Measurements from ENCODE around the gene LRRC8D.
"Not testable (repeated sequence)": the region's sequence is repeated elsewhere in the genome, so short reads cannot be mapped to it uniquely, and the experiment has no call there.

The LRRC8D gene

DNA sequence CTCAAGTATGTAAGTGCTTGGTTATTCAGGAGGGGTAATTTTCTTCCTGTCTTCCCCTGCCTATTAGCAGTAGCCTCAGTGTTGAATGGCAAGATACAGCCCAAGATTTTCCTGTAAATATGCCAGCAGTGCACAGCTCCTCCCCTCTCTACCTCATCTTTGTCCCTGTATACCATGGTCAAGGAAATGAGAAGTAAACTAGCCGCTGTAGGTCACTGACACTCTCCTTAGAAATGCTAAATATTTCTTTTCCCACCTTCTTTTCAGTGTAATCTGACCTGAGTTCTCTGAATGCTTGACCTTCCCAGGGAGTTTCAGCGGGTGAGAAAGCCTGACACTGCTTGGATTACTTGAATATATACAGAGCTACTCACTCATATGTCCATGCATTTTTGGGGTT, 89.9 kb downstream of the LRRC8D start:
- Histone ChIP-seq H3K27ac (ENCODE audit: low read length) (no peak overlapping the region), H3K4me3 (ENCODE audit: low read depth in 1 of 2, low read length in 2 of 2) (no peak overlapping the region), H3K27me3 (ENCODE audit: low read depth, low read length) (no peaks in the 10 kb centered on the region), H3K9me3 (ENCODE audit: control insufficient read depth in 1 of 2, low read length in 2 of 2) (no peaks in the 10 kb centered on the region), H3K4me1 (ENCODE audit: control insufficient read depth in 1 of 2, insufficient read depth in 2 of 2, low read length in 2 of 2) (peaks cover 5 to 6% of the 10 kb centered on the region in 2 donors), H3K36me3 (ENCODE audit: control insufficient read depth in 1 of 2, insufficient read depth in 2 of 2, low read length in 2 of 2) (no peaks in the 10 kb centered on the region)

DNA sequence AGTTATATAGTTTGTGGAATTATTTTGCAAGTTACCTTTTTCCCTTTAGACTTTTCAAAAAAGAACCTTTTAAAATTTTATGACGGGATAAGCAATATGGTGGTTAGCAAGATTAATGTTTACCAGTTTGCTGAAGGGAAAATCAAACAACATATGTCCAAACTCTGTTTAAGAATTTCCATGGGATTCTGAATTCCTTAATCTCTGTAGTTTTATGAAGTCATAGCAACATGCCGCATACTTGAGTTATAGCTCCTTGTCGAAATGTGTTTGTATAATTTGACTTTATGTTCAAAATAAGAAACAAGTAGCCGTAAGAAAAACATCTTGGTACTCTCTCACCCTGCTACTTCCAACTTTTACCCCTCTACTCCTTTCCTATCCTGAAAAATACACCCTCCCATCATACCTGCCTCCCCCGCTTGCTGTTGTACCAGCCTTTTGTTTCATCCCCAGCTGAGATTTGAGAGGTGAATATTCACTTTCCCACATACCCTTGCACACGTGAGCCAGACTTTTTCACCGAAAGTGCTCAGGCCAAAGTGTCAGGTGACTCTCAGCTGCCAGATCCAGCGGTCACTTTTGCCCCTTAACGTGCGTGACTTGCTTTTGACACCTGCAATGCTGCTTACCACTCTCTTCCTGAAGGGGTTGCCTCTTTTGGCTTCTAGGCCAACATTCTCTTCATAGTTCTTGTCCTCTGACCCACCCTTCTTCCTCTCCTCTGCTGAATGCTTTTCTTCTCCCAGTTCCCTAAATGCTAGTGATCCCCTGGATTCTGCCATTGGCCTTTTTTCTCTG, 90.6 kb downstream of the LRRC8D start:
- H3K36me3 ChIP-seq (ENCODE audit: control insufficient read depth in 1 of 2, insufficient read depth in 2 of 2, low read length in 2 of 2), result no peaks in the 10 kb centered on the region
- H3K4me1 ChIP-seq (ENCODE audit: control insufficient read depth in 1 of 2, insufficient read depth in 2 of 2, low read length in 2 of 2), result peaks cover 2 to 3% of the 10 kb centered on the region in 2 donors
- no peak overlapping the region for H3K27ac ChIP-seq (ENCODE audit: low read length)
- no peaks in the 10 kb centered on the region for H3K9me3 ChIP-seq (ENCODE audit: control insufficient read depth in 1 of 2, low read length in 2 of 2)
- H3K4me3 ChIP-seq (ENCODE audit: low read depth in 1 of 2, low read length in 2 of 2), result no peak overlapping the region
- no peaks in the 10 kb centered on the region for H3K27me3 ChIP-seq (ENCODE audit: low read depth, low read length)

DNA sequence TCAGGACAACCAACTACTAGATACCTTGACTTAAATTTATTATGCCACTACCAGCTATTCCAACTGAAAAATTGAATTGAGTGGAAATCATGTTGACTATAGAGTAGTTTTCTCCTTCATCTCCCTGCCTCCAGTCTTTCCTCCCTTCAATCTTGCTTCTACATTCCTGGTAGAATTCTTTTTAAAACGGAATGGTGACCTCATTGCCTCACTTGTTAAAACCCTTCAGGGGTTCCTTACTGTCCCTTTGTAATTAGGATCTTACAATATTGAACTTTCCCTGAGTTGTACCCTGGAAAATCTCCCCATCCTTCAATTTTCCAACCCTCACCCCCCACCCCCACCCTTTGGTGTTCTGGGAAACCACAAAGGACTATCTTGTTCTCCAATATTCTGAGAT, 91.2 kb downstream of the LRRC8D start:
- H3K4me3 ChIP-seq (ENCODE audit: low read depth in 1 of 2, low read length in 2 of 2), result no peak overlapping the region
- H3K27me3 ChIP-seq (ENCODE audit: low read depth, low read length), result no peaks in the 10 kb centered on the region
- H3K4me1 ChIP-seq (ENCODE audit: control insufficient read depth in 1 of 2, insufficient read depth in 2 of 2, low read length in 2 of 2), result no peaks in the 10 kb centered on the region
- no peaks in the 10 kb centered on the region for H3K9me3 ChIP-seq (ENCODE audit: control insufficient read depth in 1 of 2, low read length in 2 of 2)
- H3K36me3 ChIP-seq (ENCODE audit: control insufficient read depth in 1 of 2, insufficient read depth in 2 of 2, low read length in 2 of 2), result no peaks in the 10 kb centered on the region
- no peak overlapping the region for H3K27ac ChIP-seq (ENCODE audit: low read length)

DNA sequence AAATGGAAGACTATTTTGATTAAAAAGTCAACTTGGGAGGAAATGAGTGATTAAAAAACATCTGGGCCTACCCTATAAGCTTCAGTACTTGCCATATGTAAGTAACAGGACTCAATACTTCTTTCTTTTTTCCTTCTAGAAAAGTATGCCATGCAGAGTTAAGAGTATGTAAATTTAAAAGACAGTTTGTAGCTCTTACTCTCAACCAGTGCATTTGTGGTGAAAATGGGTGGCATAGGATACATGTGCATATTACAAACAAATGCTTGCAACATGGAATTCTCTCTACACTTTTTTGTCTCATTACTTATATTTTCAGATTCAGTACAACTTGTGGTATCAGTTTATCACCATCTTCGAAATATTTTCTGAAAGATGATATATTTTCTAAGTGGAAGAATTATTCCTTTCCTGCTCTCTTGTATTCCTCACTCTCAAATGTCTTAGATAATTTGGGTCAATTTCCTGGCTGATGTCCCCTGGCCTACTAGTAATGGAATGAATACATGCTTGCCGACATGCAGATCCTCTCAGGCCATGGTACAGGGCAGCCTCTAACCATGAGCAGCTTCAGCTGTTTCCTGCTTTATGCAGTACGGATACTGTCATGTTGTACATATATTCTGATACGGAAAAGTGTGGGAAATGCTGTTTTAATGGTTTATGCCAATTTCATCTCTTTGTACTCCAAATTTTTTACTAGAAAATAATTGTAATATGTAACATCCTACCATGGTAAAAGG, 92.7 kb downstream of the LRRC8D start:
- no peak overlapping the region for H3K4me3 ChIP-seq (ENCODE audit: low read depth in 1 of 2, low read length in 2 of 2)
- H3K27ac ChIP-seq (ENCODE audit: low read length), result no peak overlapping the region
- no peaks in the 10 kb centered on the region for H3K4me1 ChIP-seq (ENCODE audit: control insufficient read depth in 1 of 2, insufficient read depth in 2 of 2, low read length in 2 of 2)
- no peaks in the 10 kb centered on the region for H3K27me3 ChIP-seq (ENCODE audit: low read depth, low read length)
- no peaks in the 10 kb centered on the region for H3K9me3 ChIP-seq (ENCODE audit: control insufficient read depth in 1 of 2, low read length in 2 of 2)
- H3K36me3 ChIP-seq (ENCODE audit: control insufficient read depth in 1 of 2, insufficient read depth in 2 of 2, low read length in 2 of 2), result no peaks in the 10 kb centered on the region

DNA sequence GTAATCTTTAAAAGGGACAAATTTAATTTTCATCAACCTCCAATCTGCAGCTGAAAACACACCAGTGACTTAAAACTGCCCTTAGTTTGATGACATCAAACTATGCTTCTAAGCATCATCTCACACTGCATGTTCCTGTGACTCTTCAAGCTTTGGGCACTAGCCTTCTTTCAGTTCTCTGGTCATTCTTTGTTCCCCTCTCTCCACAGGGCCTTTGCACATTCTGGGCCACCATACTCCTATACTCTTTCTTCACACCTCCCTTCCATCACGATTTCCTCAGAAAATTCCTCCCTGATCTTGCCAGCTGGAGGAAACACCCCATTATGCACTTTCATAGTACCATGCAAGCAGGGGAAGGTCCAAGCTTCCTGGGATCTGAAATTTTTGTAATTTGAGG, 96.5 kb downstream of the LRRC8D start:
- Histone ChIP-seq H3K27me3 (ENCODE audit: low read depth, low read length) (no peaks in the 10 kb centered on the region), H3K27ac (ENCODE audit: low read length) (no peak overlapping the region), H3K4me1 (ENCODE audit: control insufficient read depth in 1 of 2, insufficient read depth in 2 of 2, low read length in 2 of 2) (no peaks in the 10 kb centered on the region), H3K36me3 (ENCODE audit: control insufficient read depth in 1 of 2, insufficient read depth in 2 of 2, low read length in 2 of 2) (no peaks in the 10 kb centered on the region), H3K4me3 (ENCODE audit: low read depth in 1 of 2, low read length in 2 of 2) (no peak overlapping the region), H3K9me3 (ENCODE audit: control insufficient read depth in 1 of 2, low read length in 2 of 2) (no peaks in the 10 kb centered on the region)

DNA sequence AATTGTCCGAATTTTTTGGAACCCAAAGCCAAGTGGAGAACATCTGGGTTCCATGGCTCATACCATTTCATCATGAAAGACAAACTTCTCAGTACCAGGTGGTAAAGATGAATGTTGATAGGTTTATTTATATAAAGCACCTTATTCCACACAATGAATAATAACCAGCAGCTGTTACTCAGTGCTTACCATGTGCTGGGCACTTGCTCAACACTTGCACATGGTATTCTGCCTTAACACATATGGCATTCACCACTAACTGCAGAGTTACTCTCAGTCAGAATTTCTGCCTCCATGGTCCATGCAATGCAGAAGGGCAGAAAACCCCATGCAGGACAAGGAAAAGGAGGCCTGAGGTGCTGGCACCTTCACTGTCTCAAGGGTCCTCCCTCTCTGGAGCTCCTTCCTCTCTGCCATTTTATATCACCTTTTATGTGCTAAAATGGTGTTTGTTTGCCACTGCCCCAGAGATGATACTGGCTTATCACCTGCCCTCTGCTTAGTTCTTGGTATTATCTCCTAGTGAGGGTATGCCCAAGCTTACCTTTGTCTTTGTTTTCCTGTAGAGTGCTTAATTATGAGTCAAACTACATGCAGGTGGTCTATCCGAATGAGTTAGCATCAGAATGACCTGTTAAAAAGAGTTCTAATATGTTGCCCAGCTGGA, 97.4 kb downstream of the LRRC8D start:
- H3K4me1 ChIP-seq (ENCODE audit: control insufficient read depth in 1 of 2, insufficient read depth in 2 of 2, low read length in 2 of 2), result no peaks in the 10 kb centered on the region
- no peak overlapping the region for H3K4me3 ChIP-seq (ENCODE audit: low read depth in 1 of 2, low read length in 2 of 2)
- H3K9me3 ChIP-seq (ENCODE audit: control insufficient read depth in 1 of 2, low read length in 2 of 2), result no peaks in the 10 kb centered on the region
- no peaks in the 10 kb centered on the region for H3K27me3 ChIP-seq (ENCODE audit: low read depth, low read length)
- H3K36me3 ChIP-seq (ENCODE audit: control insufficient read depth in 1 of 2, insufficient read depth in 2 of 2, low read length in 2 of 2), result no peaks in the 10 kb centered on the region
- no peak overlapping the region for H3K27ac ChIP-seq (ENCODE audit: low read length)

DNA sequence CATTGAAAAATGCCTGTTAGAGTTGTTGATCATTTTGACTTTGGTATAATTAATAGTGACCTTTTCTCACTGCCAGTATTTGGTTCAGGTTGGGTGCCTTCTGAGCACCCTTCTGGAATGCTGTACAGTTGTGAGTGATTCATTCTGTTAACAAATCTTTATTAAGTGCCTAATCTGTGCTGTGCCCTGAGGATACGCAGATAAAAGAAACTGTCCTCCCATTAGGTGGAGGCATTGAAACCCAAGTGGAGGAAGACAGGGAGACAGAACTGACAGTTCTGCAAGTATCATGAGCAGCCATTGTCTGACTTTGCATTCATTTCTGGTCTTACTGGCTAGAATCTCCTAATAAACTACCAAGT, 97.9 kb downstream of the LRRC8D start:
- Histone ChIP-seq H3K9me3 (ENCODE audit: control insufficient read depth in 1 of 2, low read length in 2 of 2) (no peaks in the 10 kb centered on the region), H3K27ac (ENCODE audit: low read length) (no peak overlapping the region), H3K36me3 (ENCODE audit: control insufficient read depth in 1 of 2, insufficient read depth in 2 of 2, low read length in 2 of 2) (no peaks in the 10 kb centered on the region), H3K27me3 (ENCODE audit: low read depth, low read length) (no peaks in the 10 kb centered on the region), H3K4me3 (ENCODE audit: low read depth in 1 of 2, low read length in 2 of 2) (no peak overlapping the region), H3K4me1 (ENCODE audit: control insufficient read depth in 1 of 2, insufficient read depth in 2 of 2, low read length in 2 of 2) (no peaks in the 10 kb centered on the region)

DNA sequence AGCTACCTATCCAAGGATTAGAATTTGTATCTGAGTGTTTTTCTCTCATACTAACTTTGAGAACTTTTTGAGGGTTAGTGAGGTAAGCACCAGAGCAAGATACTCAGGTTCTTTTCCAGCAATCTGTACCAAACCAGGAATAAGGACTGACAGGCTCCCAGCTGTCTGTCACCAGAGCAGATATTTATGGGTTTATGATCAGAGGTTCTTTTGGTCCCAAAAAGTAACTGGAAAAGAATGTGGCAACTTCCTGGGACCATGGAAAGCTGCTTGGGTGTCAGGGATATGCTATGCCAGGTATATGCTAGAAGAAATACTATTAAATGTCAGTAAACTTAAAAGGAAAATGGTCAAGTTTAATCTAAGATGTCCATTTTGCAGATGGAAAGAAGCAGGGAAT, 98.3 kb downstream of the LRRC8D start:
- Histone ChIP-seq H3K4me3 (ENCODE audit: low read depth in 1 of 2, low read length in 2 of 2) (no peak overlapping the region), H3K36me3 (ENCODE audit: control insufficient read depth in 1 of 2, insufficient read depth in 2 of 2, low read length in 2 of 2) (no peaks in the 10 kb centered on the region), H3K27me3 (ENCODE audit: low read depth, low read length) (no peaks in the 10 kb centered on the region), H3K9me3 (ENCODE audit: control insufficient read depth in 1 of 2, low read length in 2 of 2) (no peaks in the 10 kb centered on the region), H3K4me1 (ENCODE audit: control insufficient read depth in 1 of 2, insufficient read depth in 2 of 2, low read length in 2 of 2) (no peaks in the 10 kb centered on the region), H3K27ac (ENCODE audit: low read length) (no peak overlapping the region)

DNA sequence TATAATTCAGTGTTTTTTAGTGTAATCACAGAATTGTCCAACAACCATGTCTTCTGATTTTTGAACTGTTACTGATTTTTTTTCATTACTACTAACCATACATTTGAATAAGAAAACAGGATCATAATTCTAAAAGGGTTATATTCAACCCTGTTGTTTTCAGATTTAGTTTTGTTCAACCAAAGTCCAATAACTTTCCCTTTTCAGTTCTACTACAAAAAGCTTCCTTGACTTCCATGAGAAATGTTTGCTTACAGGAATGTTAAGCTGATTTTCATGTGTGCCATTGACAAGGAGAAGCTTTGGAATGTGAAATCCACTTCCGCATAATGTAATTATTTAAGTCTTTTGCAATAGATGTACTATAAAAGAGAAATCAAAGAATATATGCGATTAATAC, 102.1 kb downstream of the LRRC8D start:
- no peaks in the 10 kb centered on the region for H3K4me1 ChIP-seq (ENCODE audit: control insufficient read depth in 1 of 2, insufficient read depth in 2 of 2, low read length in 2 of 2)

DNA sequence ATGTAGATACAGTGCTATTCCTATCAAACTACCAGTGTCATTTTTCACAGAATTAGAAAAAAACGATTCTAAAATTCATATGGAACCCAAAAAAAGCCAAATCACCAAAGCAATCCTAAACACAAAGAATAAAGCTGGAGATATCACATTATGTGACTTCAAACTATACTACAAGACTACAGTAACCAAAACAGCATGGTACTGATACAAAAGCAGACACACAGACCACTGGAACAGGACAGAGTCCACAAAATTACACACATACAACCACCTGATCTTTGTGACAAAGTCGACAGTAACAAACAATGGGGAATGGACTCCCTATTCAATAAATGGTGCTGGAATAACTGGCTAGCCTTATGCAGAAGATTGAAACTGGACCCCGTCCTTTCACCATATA, 102.7 kb downstream of the LRRC8D start:
- H3K4me3 ChIP-seq (ENCODE audit: low read depth in 1 of 2, low read length in 2 of 2), result no peak overlapping the region
- H3K36me3 ChIP-seq (ENCODE audit: control insufficient read depth in 1 of 2, insufficient read depth in 2 of 2, low read length in 2 of 2), result no peaks in the 10 kb centered on the region
- H3K4me1 ChIP-seq (ENCODE audit: control insufficient read depth in 1 of 2, insufficient read depth in 2 of 2, low read length in 2 of 2), result no peaks in the 10 kb centered on the region
- no peaks in the 10 kb centered on the region for H3K9me3 ChIP-seq (ENCODE audit: control insufficient read depth in 1 of 2, low read length in 2 of 2)
- no peaks in the 10 kb centered on the region for H3K27me3 ChIP-seq (ENCODE audit: low read depth, low read length)
- no peak overlapping the region for H3K27ac ChIP-seq (ENCODE audit: low read length)

More for the DNA sequence above, 102.1 kb downstream of the LRRC8D start:
- H3K4me3 ChIP-seq (ENCODE audit: low read depth in 1 of 2, low read length in 2 of 2), result no peak overlapping the region
- no peak overlapping the region for H3K27ac ChIP-seq (ENCODE audit: low read length)
- no peaks in the 10 kb centered on the region for H3K27me3 ChIP-seq (ENCODE audit: low read depth, low read length)
- H3K9me3 ChIP-seq (ENCODE audit: control insufficient read depth in 1 of 2, low read length in 2 of 2), result no peaks in the 10 kb centered on the region
- no peaks in the 10 kb centered on the region for H3K36me3 ChIP-seq (ENCODE audit: control insufficient read depth in 1 of 2, insufficient read depth in 2 of 2, low read length in 2 of 2)

DNA sequence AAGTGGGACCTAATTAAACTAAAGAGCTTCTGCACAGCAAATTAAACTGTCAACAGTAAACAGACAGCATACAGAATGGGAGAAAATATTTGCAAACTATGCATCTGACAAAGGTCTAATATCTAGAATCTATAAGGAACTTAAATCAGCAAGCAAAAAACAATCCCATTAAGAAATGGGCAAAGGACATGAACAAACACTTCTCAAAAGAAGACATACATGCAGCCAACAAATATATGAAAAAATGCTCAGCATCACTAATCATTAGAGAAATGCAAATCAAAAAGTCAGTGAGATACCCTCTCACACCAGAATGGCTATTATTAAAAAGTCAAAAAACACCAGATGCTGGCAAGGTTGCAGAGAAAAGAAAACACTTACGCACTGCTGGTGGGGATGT, 103.2 kb downstream of the LRRC8D start:
- not testable (repeated sequence) for H3K27me3 ChIP-seq (ENCODE audit: low read depth, low read length); H3K36me3 ChIP-seq (ENCODE audit: control insufficient read depth in 1 of 2, insufficient read depth in 2 of 2, low read length in 2 of 2); H3K27ac ChIP-seq (ENCODE audit: low read length); H3K9me3 ChIP-seq (ENCODE audit: control insufficient read depth in 1 of 2, low read length in 2 of 2); H3K4me3 ChIP-seq (ENCODE audit: low read depth in 1 of 2, low read length in 2 of 2); H3K4me1 ChIP-seq (ENCODE audit: control insufficient read depth in 1 of 2, insufficient read depth in 2 of 2, low read length in 2 of 2)
